ENCODE results near the gene CTPS1. TPM values are rescaled to one million over a fixed set of nuclear protein-coding genes. Genes with fewer than 3 reads are reported as not detected.
A peak's percentile ranks its signal among the peaks of the same experiment; 100 is the strongest.

The CTPS1 gene
- total RNA-seq, 1 experiment from 2014 or later = 85.9 TPM

- H3K4me1 Mint-ChIP-seq (ENCODE audit: low read depth, unreplicated experiment) = peaks cover 33% of the 10 kb centered on the region
- no peaks in the 10 kb centered on the region for H3K27me3 Mint-ChIP-seq (ENCODE audit: unreplicated experiment)
- H3K36me3 Mint-ChIP-seq (ENCODE audit: insufficient read depth, unreplicated experiment) = peaks cover 70% of the 10 kb centered on the region
- H3K27ac Mint-ChIP-seq (ENCODE audit: unreplicated experiment) = no peak overlapping the region
- no peak overlapping the region for H3K4me3 Mint-ChIP-seq (ENCODE audit: low read depth, unreplicated experiment)
- H3K9me3 Mint-ChIP-seq (ENCODE audit: low read depth, unreplicated experiment) = no peaks in the 10 kb centered on the region
- no TSS peak for BruUV-seq (replicated peaks)
- intact Hi-C loops (cut with micrococcal nuclease; ENCODE audit: unreplicated experiment) = loop anchor here (10.0 kb wide), 1 partner anchor 449 kb away; the partner anchor contains the start of gene ZNF684
- no peak for DNase-seq
- CTCF ChIA-PET = no interaction called here
- TF ChIP-seq CTCF (IDR thresholded peaks at IDR 0.05; ENCODE audit: unreplicated experiment) = no peak
Measured at GRCh38 chr1:40984066-40984465, 4.6 kb downstream of the CTPS1 start.

DNA sequence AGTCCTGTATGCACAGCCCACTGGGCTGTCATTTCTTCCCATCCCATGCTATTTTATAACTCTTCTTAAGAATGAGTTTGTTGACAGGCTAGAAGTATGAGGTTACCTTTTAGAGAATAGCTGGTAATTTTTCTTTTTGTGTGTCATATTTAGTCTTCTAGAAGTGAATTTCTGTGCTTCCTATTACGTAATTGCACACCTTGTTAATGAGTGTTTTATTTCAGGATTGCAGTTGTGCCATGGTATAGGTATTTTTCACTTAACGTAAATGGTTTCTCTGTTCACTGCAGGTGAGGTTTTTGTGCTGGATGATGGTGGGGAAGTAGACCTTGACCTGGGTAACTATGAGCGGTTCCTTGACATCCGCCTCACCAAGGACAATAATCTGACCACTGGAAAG, 5.0 kb downstream of the CTPS1 start:
- intact Hi-C loops (cut with micrococcal nuclease; ENCODE audit: unreplicated experiment) = loop anchor here (10.0 kb wide), 1 partner anchor 450 kb away; the partner anchor contains the start of gene ZNF684
- CTCF ChIA-PET = interaction anchor here (0.6 kb wide), 1 partner anchor 48 kb away, joined by 3 read pairs; no protein-coding TSS in a partner anchor
- Mint-ChIP-seq H3K9me3 (ENCODE audit: low read depth, unreplicated experiment) (no peaks in the 10 kb centered on the region), H3K4me1 (ENCODE audit: low read depth, unreplicated experiment) (peaks cover 32% of the 10 kb centered on the region), H3K36me3 (ENCODE audit: insufficient read depth, unreplicated experiment) (peaks cover 65% of the 10 kb centered on the region), H3K27me3 (ENCODE audit: unreplicated experiment) (no peaks in the 10 kb centered on the region), H3K27ac (ENCODE audit: unreplicated experiment) (no peak overlapping the region), H3K4me3 (ENCODE audit: low read depth, unreplicated experiment) (no peak overlapping the region)
- BruUV-seq (replicated peaks) = no TSS peak
- no peak for TF ChIP-seq CTCF (IDR thresholded peaks at IDR 0.05; ENCODE audit: unreplicated experiment)
- no peak for DNase-seq

DNA sequence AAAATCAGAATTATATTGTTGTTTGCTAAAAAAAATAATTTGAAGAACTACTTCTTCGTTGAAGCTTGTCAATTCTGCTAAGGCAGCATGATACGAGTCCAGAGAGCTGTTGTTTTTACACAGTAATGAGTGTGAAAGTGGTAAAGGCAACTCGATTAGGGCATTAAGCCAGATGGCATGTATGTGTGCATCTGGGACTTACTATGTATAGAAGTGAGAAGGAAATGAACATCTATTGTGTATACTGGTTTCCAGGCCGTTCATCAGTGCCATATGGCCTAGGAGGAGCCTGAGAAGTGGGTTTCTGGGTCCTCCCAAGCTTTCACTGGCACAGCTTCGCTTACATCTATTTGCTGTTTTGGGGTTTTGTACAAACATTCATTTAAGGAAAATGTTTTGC, 5.7 kb downstream of the CTPS1 start:
- intact Hi-C loops (cut with micrococcal nuclease; ENCODE audit: unreplicated experiment) = loop anchor here (10.0 kb wide), 1 partner anchor 450 kb away; the partner anchor contains the start of gene ZNF684
- CTCF ChIA-PET = no interaction called here
- no peak for TF ChIP-seq CTCF (IDR thresholded peaks at IDR 0.05; ENCODE audit: unreplicated experiment)
- no peak overlapping the region for H3K27ac Mint-ChIP-seq (ENCODE audit: unreplicated experiment)
- H3K9me3 Mint-ChIP-seq (ENCODE audit: low read depth, unreplicated experiment) = no peaks in the 10 kb centered on the region
- peaks cover 32% of the 10 kb centered on the region for H3K4me1 Mint-ChIP-seq (ENCODE audit: low read depth, unreplicated experiment)
- no peak overlapping the region for H3K4me3 Mint-ChIP-seq (ENCODE audit: low read depth, unreplicated experiment)
- H3K27me3 Mint-ChIP-seq (ENCODE audit: unreplicated experiment) = no peaks in the 10 kb centered on the region
- DNase-seq = no peak
- BruUV-seq (replicated peaks) = no TSS peak
- peaks cover 61% of the 10 kb centered on the region for H3K36me3 Mint-ChIP-seq (ENCODE audit: insufficient read depth, unreplicated experiment)

DNA sequence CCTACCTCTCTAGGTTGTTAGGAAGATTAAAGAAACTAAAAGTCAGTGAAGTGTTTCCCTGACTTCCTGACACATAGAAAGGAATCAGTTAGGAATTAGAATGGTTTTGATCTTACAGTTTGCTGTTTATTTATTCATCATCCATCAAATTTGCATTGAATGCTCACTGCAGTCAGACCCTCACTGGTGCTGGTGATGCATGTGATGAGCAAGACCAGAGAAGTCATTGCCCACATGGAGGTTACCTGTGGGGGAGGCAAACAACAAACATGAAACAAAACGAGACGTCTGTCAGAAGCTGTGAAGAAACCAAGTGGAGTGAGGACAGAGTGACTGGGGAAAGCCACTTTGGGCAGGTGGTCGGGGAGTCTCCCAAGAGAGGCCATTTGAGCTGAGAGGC, 6.4 kb downstream of the CTPS1 start:
- H3K27ac Mint-ChIP-seq (ENCODE audit: unreplicated experiment) = peak overlapping the region; percentile 46
- TF ChIP-seq CTCF (IDR thresholded peaks at IDR 0.05; ENCODE audit: unreplicated experiment) = no peak
- DNase-seq = no peak
- intact Hi-C loops (cut with micrococcal nuclease; ENCODE audit: unreplicated experiment) = loop anchor here (10.0 kb wide), 1 partner anchor 451 kb away; the partner anchor contains the start of gene ZNF684
- H3K4me1 Mint-ChIP-seq (ENCODE audit: low read depth, unreplicated experiment) = peaks cover 26% of the 10 kb centered on the region
- CTCF ChIA-PET = no interaction called here
- peaks cover 54% of the 10 kb centered on the region for H3K36me3 Mint-ChIP-seq (ENCODE audit: insufficient read depth, unreplicated experiment)
- H3K9me3 Mint-ChIP-seq (ENCODE audit: low read depth, unreplicated experiment) = no peaks in the 10 kb centered on the region
- no TSS peak for BruUV-seq (replicated peaks)
- H3K27me3 Mint-ChIP-seq (ENCODE audit: unreplicated experiment) = no peaks in the 10 kb centered on the region
- H3K4me3 Mint-ChIP-seq (ENCODE audit: low read depth, unreplicated experiment) = no peak overlapping the region

All from Calu3 (cell line).